ENCODE measurements around the gene CDC5L. TPM values are rescaled to one million over a fixed set of nuclear protein-coding genes. Genes with fewer than 3 reads are reported as not detected.

The CDC5L gene
- total and polyA plus RNA-seq, 2 experiments from 2014 or later = 27.0 to 32.5 TPM

DNA sequence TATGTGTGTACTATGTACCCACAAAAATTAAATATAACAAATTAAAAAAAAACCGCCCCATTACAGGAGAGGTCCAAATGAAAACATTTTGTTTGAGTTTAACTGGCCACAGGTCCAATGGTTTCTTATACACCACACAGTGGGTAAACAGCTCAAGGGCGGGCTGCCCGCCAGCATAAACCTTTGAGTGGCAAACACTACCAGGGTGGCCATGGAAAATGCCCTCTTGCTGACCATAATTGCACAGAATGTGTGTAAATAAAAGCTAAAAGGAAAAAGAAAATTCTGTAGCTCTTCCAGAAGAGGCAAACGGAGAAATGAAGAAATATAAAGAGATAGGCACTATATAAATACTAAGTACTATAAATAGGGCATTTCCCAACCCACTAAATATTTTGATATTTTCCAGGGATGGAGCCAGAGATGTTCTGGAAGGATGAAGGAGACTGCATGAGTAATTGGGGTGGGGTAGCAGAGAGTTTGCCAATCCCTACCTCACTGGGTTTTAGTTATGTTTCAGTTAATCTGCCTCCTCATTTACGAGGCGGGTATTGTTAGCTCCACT is 1.1 kb upstream of the CDC5L start:
- peaks cover 11% of the 10 kb centered on the region; the same call in 2 of the 3 replicates for H3K36me3 Mint-ChIP-seq (ENCODE audit: low read depth)
- peaks cover 21% of the 10 kb centered on the region for H3K4me1 ChIP-seq (ENCODE audit: insufficient read depth)
- H3K4me3 Mint-ChIP-seq = peak overlapping the region; percentile 99
- peaks cover 22% of the 10 kb centered on the region for H3K4me1 Mint-ChIP-seq
- H3K9me3 Mint-ChIP-seq = no peaks in the 10 kb centered on the region
- peak overlapping the region; percentile 63 for H3K4me3 ChIP-seq
- ATAC-seq (no peak), DNase-seq (ENCODE audit: low spot score) (no peak)
- H3K27ac Mint-ChIP-seq = peak overlapping the region; percentile 100
- TF ChIP-seq, protein P1, sequence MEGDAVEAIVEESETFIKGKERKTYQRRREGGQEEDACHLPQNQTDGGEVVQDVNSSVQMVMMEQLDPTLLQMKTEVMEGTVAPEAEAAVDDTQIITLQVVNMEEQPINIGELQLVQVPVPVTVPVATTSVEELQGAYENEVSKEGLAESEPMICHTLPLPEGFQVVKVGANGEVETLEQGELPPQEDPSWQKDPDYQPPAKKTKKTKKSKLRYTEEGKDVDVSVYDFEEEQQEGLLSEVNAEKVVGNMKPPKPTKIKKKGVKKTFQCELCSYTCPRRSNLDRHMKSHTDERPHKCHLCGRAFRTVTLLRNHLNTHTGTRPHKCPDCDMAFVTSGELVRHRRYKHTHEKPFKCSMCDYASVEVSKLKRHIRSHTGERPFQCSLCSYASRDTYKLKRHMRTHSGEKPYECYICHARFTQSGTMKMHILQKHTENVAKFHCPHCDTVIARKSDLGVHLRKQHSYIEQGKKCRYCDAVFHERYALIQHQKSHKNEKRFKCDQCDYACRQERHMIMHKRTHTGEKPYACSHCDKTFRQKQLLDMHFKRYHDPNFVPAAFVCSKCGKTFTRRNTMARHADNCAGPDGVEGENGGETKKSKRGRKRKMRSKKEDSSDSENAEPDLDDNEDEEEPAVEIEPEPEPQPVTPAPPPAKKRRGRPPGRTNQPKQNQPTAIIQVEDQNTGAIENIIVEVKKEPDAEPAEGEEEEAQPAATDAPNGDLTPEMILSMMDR (conservative IDR thresholded peaks at IDR 0.05; ENCODE audit: low read depth in 2 of 2) = no peak
- no peak for TF ChIP-seq CREB1 (CRISPR knock-in tag; IDR thresholded peaks at IDR 0.05; ENCODE audit: low read depth)
- TF ChIP-seq, protein P2, sequence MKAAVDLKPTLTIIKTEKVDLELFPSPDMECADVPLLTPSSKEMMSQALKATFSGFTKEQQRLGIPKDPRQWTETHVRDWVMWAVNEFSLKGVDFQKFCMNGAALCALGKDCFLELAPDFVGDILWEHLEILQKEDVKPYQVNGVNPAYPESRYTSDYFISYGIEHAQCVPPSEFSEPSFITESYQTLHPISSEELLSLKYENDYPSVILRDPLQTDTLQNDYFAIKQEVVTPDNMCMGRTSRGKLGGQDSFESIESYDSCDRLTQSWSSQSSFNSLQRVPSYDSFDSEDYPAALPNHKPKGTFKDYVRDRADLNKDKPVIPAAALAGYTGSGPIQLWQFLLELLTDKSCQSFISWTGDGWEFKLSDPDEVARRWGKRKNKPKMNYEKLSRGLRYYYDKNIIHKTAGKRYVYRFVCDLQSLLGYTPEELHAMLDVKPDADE (IDR thresholded peaks at IDR 0.05) = no peak
- H3K4me2 ChIP-seq = peak overlapping the region; percentile 85
- peaks cover 29% of the 10 kb centered on the region for H4K20me1 ChIP-seq (replicated peaks; ENCODE audit: insufficient read depth)
- peaks cover 31% of the 10 kb centered on the region for H3K79me2 ChIP-seq (replicated peaks; ENCODE audit: insufficient read depth)
- H3K27me3 ChIP-seq (ENCODE audit: insufficient read depth) = no peaks in the 10 kb centered on the region
- peak overlapping the region; percentile 96 for H3K27ac ChIP-seq (ENCODE audit: low read depth)
- 0 out of 2 replicates have a peak, but pooled peaks cover 5% of the 10 kb centered on the region for H3K36me3 ChIP-seq (ENCODE audit: insufficient read depth)
- peak overlapping the region; percentile 84 for H2AFZ ChIP-seq
- H3K9me2 ChIP-seq (ENCODE audit: insufficient read depth) = no peaks in the 10 kb centered on the region
- no peaks in the 10 kb centered on the region for H3F3A ChIP-seq (replicated peaks; ENCODE audit: low read depth)
- peaks cover 9% of the 10 kb centered on the region for H3K27me3 Mint-ChIP-seq (ENCODE audit: insufficient read depth, low read depth, poor library complexity)

DNA sequence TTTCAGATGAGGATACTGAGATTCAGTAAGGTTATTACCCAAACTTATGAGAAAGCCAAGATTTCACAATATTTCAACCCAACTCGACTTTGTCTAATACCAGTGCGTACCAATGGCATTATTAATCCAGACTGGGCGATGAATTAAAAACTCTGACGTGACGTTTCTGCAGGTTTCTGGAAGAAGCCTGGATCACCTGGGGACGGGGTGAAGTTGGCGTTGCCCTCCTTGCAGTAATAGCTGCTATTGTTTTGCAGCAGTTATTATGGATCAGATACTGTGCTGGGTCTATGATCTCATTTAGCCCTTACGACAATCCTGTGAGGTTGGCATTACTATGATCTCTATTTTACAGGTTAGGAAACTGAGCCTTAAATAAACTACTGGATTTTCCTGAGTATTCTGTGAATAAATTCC is 569 bp upstream of the CDC5L start:
- no peak for DNase-seq (ENCODE audit: low spot score)
- H3K4me2 ChIP-seq = peak overlapping the region; percentile 85
- H3K27me3 ChIP-seq (ENCODE audit: insufficient read depth) = no peaks in the 10 kb centered on the region
- no peak for TF ChIP-seq ZNF331 (CRISPR knock-in tag; IDR thresholded peaks at IDR 0.05; ENCODE audit: low read depth)
- TF ChIP-seq, protein P3, sequence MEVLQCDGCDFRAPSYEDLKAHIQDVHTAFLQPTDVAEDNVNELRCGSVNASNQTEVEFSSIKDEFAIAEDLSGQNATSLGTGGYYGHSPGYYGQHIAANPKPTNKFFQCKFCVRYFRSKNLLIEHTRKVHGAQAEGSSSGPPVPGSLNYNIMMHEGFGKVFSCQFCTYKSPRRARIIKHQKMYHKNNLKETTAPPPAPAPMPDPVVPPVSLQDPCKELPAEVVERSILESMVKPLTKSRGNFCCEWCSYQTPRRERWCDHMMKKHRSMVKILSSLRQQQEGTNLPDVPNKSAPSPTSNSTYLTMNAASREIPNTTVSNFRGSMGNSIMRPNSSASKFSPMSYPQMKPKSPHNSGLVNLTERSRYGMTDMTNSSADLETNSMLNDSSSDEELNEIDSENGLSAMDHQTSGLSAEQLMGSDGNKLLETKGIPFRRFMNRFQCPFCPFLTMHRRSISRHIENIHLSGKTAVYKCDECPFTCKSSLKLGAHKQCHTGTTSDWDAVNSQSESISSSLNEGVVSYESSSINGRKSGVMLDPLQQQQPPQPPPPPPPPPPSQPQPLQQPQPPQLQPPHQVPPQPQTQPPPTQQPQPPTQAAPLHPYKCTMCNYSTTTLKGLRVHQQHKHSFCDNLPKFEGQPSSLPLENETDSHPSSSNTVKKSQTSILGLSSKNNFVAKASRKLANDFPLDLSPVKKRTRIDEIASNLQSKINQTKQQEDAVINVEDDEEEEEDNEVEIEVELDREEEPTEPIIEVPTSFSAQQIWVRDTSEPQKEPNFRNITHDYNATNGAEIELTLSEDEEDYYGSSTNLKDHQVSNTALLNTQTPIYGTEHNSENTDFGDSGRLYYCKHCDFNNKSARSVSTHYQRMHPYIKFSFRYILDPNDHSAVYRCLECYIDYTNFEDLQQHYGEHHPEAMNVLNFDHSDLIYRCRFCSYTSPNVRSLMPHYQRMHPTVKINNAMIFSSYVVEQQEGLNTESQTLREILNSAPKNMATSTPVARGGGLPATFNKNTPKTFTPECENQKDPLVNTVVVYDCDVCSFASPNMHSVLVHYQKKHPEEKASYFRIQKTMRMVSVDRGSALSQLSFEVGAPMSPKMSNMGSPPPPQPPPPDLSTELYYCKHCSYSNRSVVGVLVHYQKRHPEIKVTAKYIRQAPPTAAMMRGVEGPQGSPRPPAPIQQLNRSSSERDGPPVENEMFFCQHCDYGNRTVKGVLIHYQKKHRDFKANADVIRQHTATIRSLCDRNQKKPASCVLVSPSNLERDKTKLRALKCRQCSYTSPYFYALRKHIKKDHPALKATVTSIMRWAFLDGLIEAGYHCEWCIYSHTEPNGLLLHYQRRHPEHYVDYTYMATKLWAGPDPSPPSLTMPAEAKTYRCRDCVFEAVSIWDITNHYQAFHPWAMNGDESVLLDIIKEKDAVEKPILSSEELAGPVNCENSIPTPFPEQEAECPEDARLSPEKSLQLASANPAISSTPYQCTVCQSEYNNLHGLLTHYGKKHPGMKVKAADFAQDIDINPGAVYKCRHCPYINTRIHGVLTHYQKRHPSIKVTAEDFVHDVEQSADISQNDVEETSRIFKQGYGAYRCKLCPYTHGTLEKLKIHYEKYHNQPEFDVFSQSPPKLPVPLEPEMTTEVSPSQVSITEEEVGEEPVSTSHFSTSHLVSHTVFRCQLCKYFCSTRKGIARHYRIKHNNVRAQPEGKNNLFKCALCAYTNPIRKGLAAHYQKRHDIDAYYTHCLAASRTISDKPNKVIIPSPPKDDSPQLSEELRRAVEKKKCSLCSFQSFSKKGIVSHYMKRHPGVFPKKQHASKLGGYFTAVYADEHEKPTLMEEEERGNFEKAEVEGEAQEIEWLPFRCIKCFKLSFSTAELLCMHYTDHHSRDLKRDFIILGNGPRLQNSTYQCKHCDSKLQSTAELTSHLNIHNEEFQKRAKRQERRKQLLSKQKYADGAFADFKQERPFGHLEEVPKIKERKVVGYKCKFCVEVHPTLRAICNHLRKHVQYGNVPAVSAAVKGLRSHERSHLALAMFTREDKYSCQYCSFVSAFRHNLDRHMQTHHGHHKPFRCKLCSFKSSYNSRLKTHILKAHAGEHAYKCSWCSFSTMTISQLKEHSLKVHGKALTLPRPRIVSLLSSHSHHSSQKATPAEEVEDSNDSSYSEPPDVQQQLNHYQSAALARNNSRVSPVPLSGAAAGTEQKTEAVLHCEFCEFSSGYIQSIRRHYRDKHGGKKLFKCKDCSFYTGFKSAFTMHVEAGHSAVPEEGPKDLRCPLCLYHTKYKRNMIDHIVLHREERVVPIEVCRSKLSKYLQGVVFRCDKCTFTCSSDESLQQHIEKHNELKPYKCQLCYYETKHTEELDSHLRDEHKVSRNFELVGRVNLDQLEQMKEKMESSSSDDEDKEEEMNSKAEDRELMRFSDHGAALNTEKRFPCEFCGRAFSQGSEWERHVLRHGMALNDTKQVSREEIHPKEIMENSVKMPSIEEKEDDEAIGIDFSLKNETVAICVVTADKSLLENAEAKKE (CRISPR knock-in tag; IDR thresholded peaks at IDR 0.05) = no peak
- no peak; the same call in 2 of the 3 replicates for ATAC-seq
- peaks cover 33% of the 10 kb centered on the region for H4K20me1 ChIP-seq (replicated peaks; ENCODE audit: insufficient read depth)
- H3K4me3 ChIP-seq = peak overlapping the region; percentile 63
- peak overlapping the region; percentile 84 for H2AFZ ChIP-seq
- Mint-ChIP-seq H3K4me1 (peaks cover 22% of the 10 kb centered on the region), H3K9me3 (no peaks in the 10 kb centered on the region), H3K27ac (peak overlapping the region; percentile 100), H3K27me3 (ENCODE audit: insufficient read depth, low read depth, poor library complexity) (peaks cover 9% of the 10 kb centered on the region), H3K36me3 (ENCODE audit: low read depth) (peaks cover 16% of the 10 kb centered on the region; the same call in 2 of the 3 replicates), H3K4me3 (peak overlapping the region; percentile 99)
- H3K79me2 ChIP-seq (replicated peaks; ENCODE audit: insufficient read depth) = peaks cover 36% of the 10 kb centered on the region
- no peaks in the 10 kb centered on the region for H3F3A ChIP-seq (replicated peaks; ENCODE audit: low read depth)
- 0 out of 2 replicates have a peak, but pooled peaks cover 5% of the 10 kb centered on the region for H3K36me3 ChIP-seq (ENCODE audit: insufficient read depth)
- H3K4me1 ChIP-seq (ENCODE audit: insufficient read depth) = peaks cover 21% of the 10 kb centered on the region
- H3K27ac ChIP-seq (ENCODE audit: low read depth) = peak overlapping the region; percentile 96
- no peaks in the 10 kb centered on the region for H3K9me2 ChIP-seq (ENCODE audit: insufficient read depth)

Measured in GM23338 (cell line).